IMR-90 (cell line): ENCODE results near the gene TNPO1. TPM values are rescaled to one million over a fixed set of nuclear protein-coding genes. Genes with fewer than 3 reads are reported as not detected.

Experiments used
- ATAC-seq: fragments of 200-7000 bp; cut with Tn5 transposase; 2 replicates; pipeline ENCODE4 v1.9.1; 2020; ENCODE audit warnings: low read depth, mild to moderate bottlenecking, moderate library complexity
- BruUV-seq: library from RNA; stranded (reverse); fragments of 400-500 nt; replicated peaks from 2 replicates; lab custom pipeline; 2021; lab: Mats Ljungman, UMichigan
- CTCF ChIA-PET: fragments of 300-600 bp; formaldehyde crosslinking; extraction: SDS; loops from one replicate; lab custom pipeline; 2021; ENCODE audit warnings: antibody characterized with exemption; lab: Yijun Ruan, JAX
- POLR2A ChIA-PET: fragments of 300-600 bp; sonication (Branson Sonifier 250); formaldehyde crosslinking; loops from one replicate; lab custom pipeline; 2022; ENCODE audit warnings: antibody characterized with exemption; ENCODE audit not compliant: unreplicated experiment; lab: Charles Lee
- DNase-seq: peaks from one replicate; pipeline ENCODE4 v3.0.0; 2013
- H2AFZ ChIP-seq: replicated peaks from 2 replicates; pipeline ENCODE3; 2013; ENCODE audit warnings: low read length, mild to moderate bottlenecking; ENCODE audit not compliant: poor library complexity
- H2AK5ac ChIP-seq: 2 replicates; pipeline ENCODE4 v1.6.1; 2013; ENCODE audit warnings: low read depth, low read length, inconsistent platforms
- H2AK9ac ChIP-seq: replicated peaks from 2 replicates; pipeline ENCODE3; 2013; ENCODE audit warnings: mild to moderate bottlenecking, low read depth, low read length, moderate library complexity; ENCODE audit not compliant: poor library complexity
- H2BK120ac ChIP-seq: 2 replicates; pipeline ENCODE4 v1.6.1; 2013; ENCODE audit warnings: low read depth, low read length, inconsistent platforms
- H2BK15ac ChIP-seq: 3 replicates; pipeline ENCODE4 v1.6.1; 2013; ENCODE audit warnings: low read depth, low read length, inconsistent platforms
- H2BK20ac ChIP-seq: 2 replicates; pipeline ENCODE4 v1.6.1; 2013; ENCODE audit warnings: low read depth, mild to moderate bottlenecking, inconsistent platforms, low read length, moderate library complexity
- H2BK5ac ChIP-seq: 2 replicates; pipeline ENCODE4 v1.6.1; 2013; ENCODE audit warnings: mild to moderate bottlenecking, low read depth, low read length, inconsistent platforms; ENCODE audit not compliant: poor library complexity, severe bottlenecking
- H3K14ac ChIP-seq: replicated peaks from 2 replicates; pipeline ENCODE4 v1.6.1; 2013; ENCODE audit warnings: low read depth, low read length, inconsistent platforms
- H3K18ac ChIP-seq: 2 replicates; pipeline ENCODE4 v1.6.1; 2013; ENCODE audit warnings: low read depth, low read length, control low read depth
- H3K23ac ChIP-seq: 2 replicates; pipeline ENCODE4 v1.6.1; 2013; ENCODE audit warnings: low read depth, low read length, inconsistent platforms
- H3K27ac ChIP-seq: 2 replicates; pipeline ENCODE4 v1.5.1; 2013; ENCODE audit warnings: mild to moderate bottlenecking, control low read depth, low read length; ENCODE audit not compliant: insufficient read depth
- H3K27me3 ChIP-seq: 2 replicates; pipeline ENCODE4 v1.6.1; 2013; ENCODE audit warnings: low read length; ENCODE audit not compliant: control insufficient read depth, insufficient read depth
- H3K36me3 ChIP-seq: 2 replicates; pipeline ENCODE4 v1.6.1; 2013; ENCODE audit warnings: low read length, mixed read lengths; ENCODE audit not compliant: control insufficient read depth, insufficient read depth
- H3K4ac ChIP-seq: 2 replicates; pipeline ENCODE4 v1.6.1; 2013; ENCODE audit warnings: low read depth, low read length, inconsistent platforms
- H3K4me1 ChIP-seq: 2 replicates; pipeline ENCODE4 v1.6.1; 2013; ENCODE audit warnings: low read length, mixed read lengths; ENCODE audit not compliant: control insufficient read depth, insufficient read depth
- H3K4me2 ChIP-seq: 2 replicates; pipeline ENCODE4 v1.6.1; 2013; ENCODE audit warnings: low read depth, mild to moderate bottlenecking, control low read depth, low read length, moderate library complexity
- H3K4me3 ChIP-seq: 2 replicates; pipeline ENCODE4 v1.5.1; 2013; ENCODE audit warnings: low read depth, mild to moderate bottlenecking, control low read depth, low read length, moderate library complexity; ENCODE audit not compliant: insufficient read depth
- H3K56ac ChIP-seq: 2 replicates; pipeline ENCODE4 v1.6.1; 2013; ENCODE audit warnings: low read length, inconsistent platforms; ENCODE audit not compliant: insufficient read depth; ENCODE audit errors: extremely low read depth
- H3K79me1 ChIP-seq, 2 experiments: 2 replicates each; pipeline ENCODE4 v1.6.1; 2013; ENCODE audit warnings: low read length in 2 of 2, inconsistent platforms in 1 of 2, low read depth in 1 of 2
- H3K9ac ChIP-seq: 2 replicates; pipeline ENCODE4 v1.6.1; 2013; ENCODE audit warnings: low read depth, low read length, control low read depth
- H3K9me1 ChIP-seq: 2 replicates; pipeline ENCODE4 v1.6.1; 2013; ENCODE audit warnings: low read length, inconsistent platforms; ENCODE audit not compliant: insufficient read depth
- H3K9me3 ChIP-seq: 2 replicates; pipeline ENCODE4 v1.6.1; 2013; ENCODE audit warnings: low read length; ENCODE audit not compliant: control insufficient read depth, insufficient read depth
- H4K20me1 ChIP-seq: 2 replicates; pipeline ENCODE4 v1.6.1; 2013; ENCODE audit warnings: low read length, inconsistent platforms; ENCODE audit not compliant: insufficient read depth
- H4K5ac ChIP-seq: 2 replicates; pipeline ENCODE4 v1.6.1; 2013; ENCODE audit warnings: mild to moderate bottlenecking, low read depth, low read length, control low read depth
- H4K8ac ChIP-seq, 2 experiments: 2 replicates each; pipeline ENCODE4 v1.6.1; 2013; ENCODE audit warnings: low read depth in 2 of 2, low read length in 2 of 2, control low read depth in 1 of 2, inconsistent platforms in 1 of 2
- H4K91ac ChIP-seq: 2 replicates; pipeline ENCODE4 v1.6.1; 2013; ENCODE audit warnings: low read depth, low read length, inconsistent platforms; ENCODE audit not compliant: insufficient read depth
- CEBPB ChIP-seq: IDR thresholded peaks from 2 replicates; pipeline ENCODE4 v1.6.1; 2012; ENCODE audit warnings: low read depth, low read length, improper control_type of control experiment
- CHD1 ChIP-seq: IDR thresholded peaks from 2 replicates; pipeline ENCODE4 v1.6.1; 2012; ENCODE audit warnings: low read depth, low read length, improper control_type of control experiment
- WGBS, 2 experiments: methylation state at CpG; one replicate each; pipeline versions ENCODE4 v1.1.5 to v1.1.7; 2013; ENCODE audit warnings: missing lambda C conversion rate in 2 of 2; ENCODE audit not compliant: insufficient read length in 1 of 2; ENCODE audit errors: extremely low coverage in 2 of 2; 5-methylcytosine and 5-hydroxymethylcytosine counted together
- dilution Hi-C: fragments of 300-500 bp; cut with HindIII; formaldehyde crosslinking; loops from one replicate; pipeline ENCODE4 v1.14.3; 2018; ENCODE audit warnings: low sequenced_read_pairs; ENCODE audit not compliant: unreplicated experiment
- in situ Hi-C: fragments of 300-500 bp; cut with MboI; formaldehyde crosslinking; loops from 3 replicates; pipeline ENCODE4 v1.14.3; 2019; ENCODE audit warnings: low sequenced_read_pairs, inconsistent platforms, mixed read lengths
- intact Hi-C: fragments of 100-400 bp; cut with micrococcal nuclease; formaldehyde crosslinking; loops from 2 replicates; pipeline ENCODE4 v1.10.0; 2022
- polyA plus RNA-seq, 3 experiments: library from polyadenylated mRNA; depleted of rRNA; stranded (reverse); fragments of >200 nt; gene quantifications; 2 replicates each; pipeline ENCODE4 v1.2.3, GENCODE V29; 2012; ENCODE audit warnings: low replicate concordance in 1 of 3
- total RNA-seq: library from RNA; depleted of rRNA; stranded (reverse); fragments of >200 nt; gene quantifications from 2 replicates; pipeline ENCODE4 v1.2.3, GENCODE V29; 2012

The TNPO1 gene
- total and polyA plus RNA-seq, 2 of the 4 experiments (the other 2 are of a cell fraction) = 45.5 to 400 TPM

GRCh38 chr5:72845889-72846288 lies 29.4 kb downstream of the TNPO1 start:
- Histone ChIP-seq H3K4me2 (peak overlapping the region; percentile 61), H2BK5ac (no peak overlapping the region), H3K23ac (0 out of 2 replicates have a peak overlapping the region, but pooled peaks have one; percentile 10), H2AK9ac (no peak overlapping the region), H3K79me1 (peaks cover 6 to 62% of the 10 kb centered on the region in 2 experiments), H3K4me3 (no peak overlapping the region), H2BK20ac (no peak overlapping the region), H4K8ac (no peak overlapping the region), H3K14ac (no peak overlapping the region; the same call in 1 of the 2 replicates), H4K91ac (0 out of 2 replicates have a peak overlapping the region, but pooled peaks have one; percentile 32), H4K20me1 (peaks cover 79% of the 10 kb centered on the region), H3K9ac (no peak overlapping the region), H3K4me1 (peaks cover 8% of the 10 kb centered on the region), H3K27ac (no peak overlapping the region), H3K4ac (0 out of 2 replicates have a peak overlapping the region, but pooled peaks have one; percentile 46), H2BK15ac (no peak overlapping the region), H2BK120ac (no peak overlapping the region), H4K5ac (no peak overlapping the region), H2AFZ (no peak overlapping the region), H3K56ac (no peak overlapping the region), H3K27me3 (no peaks in the 10 kb centered on the region), H2AK5ac (peak overlapping the region; percentile 49), H3K18ac (no peak overlapping the region), H3K36me3 (no peaks in the 10 kb centered on the region), H3K9me1 (peaks cover 18% of the 10 kb centered on the region), H3K9me3 (no peaks in the 10 kb centered on the region)
- ATAC-seq = no peak
- BruUV-seq = no TSS peak
- WGBS, 2 experiments = no CpG with 5 or more reads among the region's 2 CpGs
- DNase-seq = no peak
- POLR2A ChIA-PET = no interaction called here
- intact Hi-C loops = loop anchor here (10.0 kb wide), 3 partner anchors 241 to 481 kb away; no protein-coding TSS in a partner anchor
- dilution Hi-C loops = no loop called here
- CTCF ChIA-PET = interaction anchor here (0.6 to 1.4 kb wide), 2 partner anchors 28 to 36 kb away, joined by 3 read pairs; no protein-coding TSS in a partner anchor
- in situ Hi-C loops = no loop called here
- TF ChIP-seq CEBPB = peak; percentile 95
- no peak for TF ChIP-seq CHD1
